ENCODE data around the gene TTC7B.

TTC7B gene

DNA sequence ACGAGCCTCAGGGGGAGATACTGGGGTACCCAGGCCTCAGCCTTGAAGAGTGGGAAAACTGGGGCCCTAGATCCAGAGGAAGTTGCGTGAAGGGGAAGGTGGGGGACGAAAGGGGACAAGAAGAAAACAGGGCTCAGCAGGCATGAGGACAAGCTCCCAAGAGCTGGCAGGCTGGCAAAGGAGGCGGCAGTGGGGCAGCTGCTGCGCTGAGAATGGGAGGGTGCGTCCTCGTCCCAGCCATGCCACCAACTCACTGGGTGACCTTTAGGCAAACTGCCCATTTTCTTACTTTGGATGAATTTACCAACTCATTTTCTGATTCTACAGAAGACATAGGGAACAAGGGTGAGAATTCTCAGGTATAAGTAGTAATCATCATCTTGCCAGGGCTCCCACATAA lies 133.6 kb downstream of the TTC7B start:
- TF ChIP-seq, protein P1, sequence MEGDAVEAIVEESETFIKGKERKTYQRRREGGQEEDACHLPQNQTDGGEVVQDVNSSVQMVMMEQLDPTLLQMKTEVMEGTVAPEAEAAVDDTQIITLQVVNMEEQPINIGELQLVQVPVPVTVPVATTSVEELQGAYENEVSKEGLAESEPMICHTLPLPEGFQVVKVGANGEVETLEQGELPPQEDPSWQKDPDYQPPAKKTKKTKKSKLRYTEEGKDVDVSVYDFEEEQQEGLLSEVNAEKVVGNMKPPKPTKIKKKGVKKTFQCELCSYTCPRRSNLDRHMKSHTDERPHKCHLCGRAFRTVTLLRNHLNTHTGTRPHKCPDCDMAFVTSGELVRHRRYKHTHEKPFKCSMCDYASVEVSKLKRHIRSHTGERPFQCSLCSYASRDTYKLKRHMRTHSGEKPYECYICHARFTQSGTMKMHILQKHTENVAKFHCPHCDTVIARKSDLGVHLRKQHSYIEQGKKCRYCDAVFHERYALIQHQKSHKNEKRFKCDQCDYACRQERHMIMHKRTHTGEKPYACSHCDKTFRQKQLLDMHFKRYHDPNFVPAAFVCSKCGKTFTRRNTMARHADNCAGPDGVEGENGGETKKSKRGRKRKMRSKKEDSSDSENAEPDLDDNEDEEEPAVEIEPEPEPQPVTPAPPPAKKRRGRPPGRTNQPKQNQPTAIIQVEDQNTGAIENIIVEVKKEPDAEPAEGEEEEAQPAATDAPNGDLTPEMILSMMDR (conservative IDR thresholded peaks at IDR 0.05; ENCODE audit: control insufficient read depth, insufficient read depth, low read depth, low read length): no peak
- DNase-seq (ENCODE audit: low read depth): no peak
- no peak overlapping the region for H3K4me3 ChIP-seq (ENCODE audit: control insufficient read depth, low read depth, low read length)

DNA sequence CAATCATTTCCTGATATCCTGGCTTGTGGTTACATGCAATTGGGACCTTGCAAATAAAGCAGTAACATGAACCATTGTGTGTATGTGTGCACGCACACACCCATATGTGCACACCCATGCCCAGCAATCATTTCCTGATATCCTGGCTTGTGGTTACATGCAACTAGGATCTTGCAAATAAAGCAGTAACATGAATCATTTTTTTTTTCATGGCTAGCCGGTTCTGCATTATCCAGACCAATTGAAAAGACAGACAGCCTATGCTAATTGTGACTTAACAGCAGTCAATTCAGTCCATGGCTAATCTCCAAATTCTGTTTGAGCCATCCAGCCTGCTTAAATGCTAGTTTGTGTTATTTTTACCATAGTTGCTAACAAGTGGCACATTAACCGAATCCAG lies 134.3 kb downstream of the TTC7B start:
- no peak overlapping the region for H3K4me3 ChIP-seq (ENCODE audit: control insufficient read depth, low read depth, low read length)

DNA sequence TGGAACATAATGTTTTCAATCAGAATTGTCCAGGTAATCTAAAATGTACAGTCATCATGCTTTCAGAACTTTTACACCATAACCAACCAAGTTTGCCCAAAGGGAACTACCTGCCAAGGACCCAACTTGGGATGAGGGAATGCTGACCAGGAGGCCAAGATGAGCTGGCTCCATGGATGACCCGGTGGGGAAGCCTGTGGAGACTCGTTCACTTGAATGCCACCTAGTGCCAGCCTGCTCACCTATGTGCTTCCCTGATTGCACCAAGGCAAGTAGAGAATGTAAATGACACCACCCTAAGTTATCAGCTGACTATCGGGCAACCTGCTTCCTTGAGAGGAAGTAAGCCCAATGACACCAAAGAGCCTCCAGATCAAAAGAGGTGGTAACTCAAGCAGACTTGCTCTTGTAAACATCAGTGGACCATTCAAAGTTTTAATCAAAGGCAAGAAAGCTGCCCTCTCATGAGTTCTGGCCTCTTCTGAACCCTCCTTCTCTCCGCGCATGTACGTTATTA lies 137.3 kb downstream of the TTC7B start:
- no peak for DNase-seq (ENCODE audit: low read depth)
- TF ChIP-seq, protein P1 (conservative IDR thresholded peaks at IDR 0.05; ENCODE audit: control insufficient read depth, insufficient read depth, low read depth, low read length): no peak
- no peak overlapping the region for H3K4me3 ChIP-seq (ENCODE audit: control insufficient read depth, low read depth, low read length)

More for the DNA sequence above, 134.3 kb downstream of the TTC7B start:
- DNase-seq (ENCODE audit: low read depth): no peak
- TF ChIP-seq, protein P1 (conservative IDR thresholded peaks at IDR 0.05; ENCODE audit: control insufficient read depth, insufficient read depth, low read depth, low read length): no peak

DNA sequence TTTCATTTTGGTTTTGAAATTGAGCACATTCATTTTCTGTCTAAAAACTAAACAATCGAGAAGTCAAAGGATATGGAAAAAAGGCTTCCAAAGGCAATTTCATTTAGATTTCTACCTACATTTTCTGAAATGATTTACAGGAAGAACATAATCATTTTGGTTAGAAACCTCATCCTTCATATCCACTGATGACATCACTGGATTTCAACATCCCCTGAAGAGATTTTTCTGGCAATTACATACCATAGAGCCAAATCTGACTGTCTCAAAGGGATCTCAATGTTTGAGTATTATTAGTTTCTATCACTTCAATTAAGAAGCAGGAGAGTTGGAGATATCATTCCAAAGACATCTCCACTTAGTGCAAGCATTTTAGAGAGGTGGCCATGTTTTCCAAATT lies 137.8 kb downstream of the TTC7B start:
- no peak overlapping the region for H3K4me3 ChIP-seq (ENCODE audit: control insufficient read depth, low read depth, low read length)
- TF ChIP-seq, protein P1 (conservative IDR thresholded peaks at IDR 0.05; ENCODE audit: control insufficient read depth, insufficient read depth, low read depth, low read length): no peak
- DNase-seq (ENCODE audit: low read depth): peak; percentile 63

DNA sequence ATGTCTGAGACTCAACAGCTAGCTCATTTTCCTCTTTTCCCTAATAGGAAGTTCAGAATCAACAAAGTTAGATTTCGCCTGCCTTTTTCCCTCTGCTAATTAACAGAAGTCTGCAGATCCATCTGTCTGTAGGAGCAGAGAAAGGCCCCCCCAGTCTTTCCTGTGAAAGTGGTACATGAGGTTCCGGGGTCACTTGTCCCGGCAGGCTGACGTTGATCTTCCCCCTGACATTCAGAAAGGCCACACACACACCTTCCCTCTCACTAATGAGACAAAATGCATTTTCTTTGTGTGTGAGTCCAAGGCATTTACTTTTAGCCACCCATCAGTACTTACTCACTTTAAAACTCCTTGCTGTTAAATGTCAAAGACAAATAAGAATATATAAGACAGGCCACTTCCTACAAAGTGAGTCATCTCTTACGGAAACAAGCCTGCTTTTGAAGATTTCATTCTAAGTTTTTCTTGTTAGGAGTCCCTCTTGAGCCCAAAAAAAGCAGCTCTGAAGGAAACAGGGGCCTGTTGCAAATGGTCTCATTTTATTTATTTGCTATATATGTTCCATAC lies 138.7 kb downstream of the TTC7B start:
- DNase-seq (ENCODE audit: low read depth): peak; percentile 81
- H3K4me3 ChIP-seq (ENCODE audit: control insufficient read depth, low read depth, low read length): no peak overlapping the region
- TF ChIP-seq, protein P1 (conservative IDR thresholded peaks at IDR 0.05; ENCODE audit: control insufficient read depth, insufficient read depth, low read depth, low read length): no peak

DNA sequence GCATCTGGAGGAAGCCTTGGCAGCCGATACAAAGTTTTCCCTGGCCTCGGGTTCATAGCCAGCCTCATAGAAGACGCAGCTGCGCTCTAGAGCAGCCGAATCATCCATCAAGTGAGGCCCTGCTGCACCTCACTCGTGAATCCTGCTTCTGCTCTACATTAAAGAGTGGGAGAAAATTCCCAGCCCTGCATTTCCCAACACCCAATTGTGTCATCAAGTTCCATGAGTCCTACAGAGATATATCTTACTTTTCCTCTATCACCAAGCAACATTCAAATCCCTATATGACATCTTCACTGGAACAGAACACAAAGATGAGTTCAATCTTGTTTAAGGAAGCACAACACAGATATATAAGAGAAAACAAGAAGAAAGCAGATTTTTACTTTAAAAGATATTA lies 139.3 kb downstream of the TTC7B start:
- TF ChIP-seq, protein P1 (conservative IDR thresholded peaks at IDR 0.05; ENCODE audit: control insufficient read depth, insufficient read depth, low read depth, low read length): no peak
- H3K4me3 ChIP-seq (ENCODE audit: control insufficient read depth, low read depth, low read length): no peak overlapping the region
- peak; percentile 80 for DNase-seq (ENCODE audit: low read depth)
